ENCODE results near the gene MLLT6.

Gene MLLT6

DNA sequence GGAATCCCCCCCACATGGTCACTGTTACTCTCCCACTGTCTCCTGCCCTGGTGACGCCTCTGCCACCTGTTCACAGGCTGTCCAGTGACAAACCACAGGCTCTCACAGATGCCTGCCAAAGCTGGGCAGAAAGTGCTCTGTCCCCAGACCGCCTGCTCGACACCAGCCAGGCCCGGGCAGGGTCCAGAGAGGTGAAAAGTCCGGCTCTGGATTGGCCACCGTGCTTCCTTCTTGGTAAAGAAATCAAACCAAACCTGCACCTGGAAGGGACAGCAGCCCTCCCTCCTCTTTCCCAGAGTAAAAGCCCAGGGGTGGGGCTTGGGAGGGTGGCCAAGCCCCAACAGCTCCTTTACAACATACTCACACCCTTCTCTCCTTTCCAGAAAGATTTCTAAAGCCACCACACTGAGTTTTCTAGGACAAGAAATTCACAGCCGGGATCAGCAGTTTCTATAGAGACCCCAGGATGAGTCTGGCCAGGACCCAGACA is 36.9 kb downstream of the MLLT6 start:
- H3K4me3 ChIP-seq (IDR thresholded peaks at IDR 0.05; ENCODE audit: insufficient read depth, low read depth, low read length) = no peak overlapping the region
- no peaks in the 10 kb centered on the region for H3K27me3 ChIP-seq (ENCODE audit: insufficient read depth, low read depth)
- TF ChIP-seq, protein P1, sequence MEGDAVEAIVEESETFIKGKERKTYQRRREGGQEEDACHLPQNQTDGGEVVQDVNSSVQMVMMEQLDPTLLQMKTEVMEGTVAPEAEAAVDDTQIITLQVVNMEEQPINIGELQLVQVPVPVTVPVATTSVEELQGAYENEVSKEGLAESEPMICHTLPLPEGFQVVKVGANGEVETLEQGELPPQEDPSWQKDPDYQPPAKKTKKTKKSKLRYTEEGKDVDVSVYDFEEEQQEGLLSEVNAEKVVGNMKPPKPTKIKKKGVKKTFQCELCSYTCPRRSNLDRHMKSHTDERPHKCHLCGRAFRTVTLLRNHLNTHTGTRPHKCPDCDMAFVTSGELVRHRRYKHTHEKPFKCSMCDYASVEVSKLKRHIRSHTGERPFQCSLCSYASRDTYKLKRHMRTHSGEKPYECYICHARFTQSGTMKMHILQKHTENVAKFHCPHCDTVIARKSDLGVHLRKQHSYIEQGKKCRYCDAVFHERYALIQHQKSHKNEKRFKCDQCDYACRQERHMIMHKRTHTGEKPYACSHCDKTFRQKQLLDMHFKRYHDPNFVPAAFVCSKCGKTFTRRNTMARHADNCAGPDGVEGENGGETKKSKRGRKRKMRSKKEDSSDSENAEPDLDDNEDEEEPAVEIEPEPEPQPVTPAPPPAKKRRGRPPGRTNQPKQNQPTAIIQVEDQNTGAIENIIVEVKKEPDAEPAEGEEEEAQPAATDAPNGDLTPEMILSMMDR (conservative IDR thresholded peaks at IDR 0.05; ENCODE audit: low read depth, low read length) = no peak
- H3K36me3 ChIP-seq (ENCODE audit: insufficient read depth) = no peaks in the 10 kb centered on the region
- H3K9ac ChIP-seq = no peak overlapping the region
- H3K79me2 ChIP-seq (ENCODE audit: insufficient read depth, low read depth) = no peaks in the 10 kb centered on the region
- no peak overlapping the region for H2AFZ ChIP-seq (ENCODE audit: low read depth)
- H3K4me1 ChIP-seq (ENCODE audit: low read depth, poor library complexity, severe bottlenecking) = peaks cover 9% of the 10 kb centered on the region
- H3K27ac ChIP-seq = no peak overlapping the region
- no peaks in the 10 kb centered on the region for H4K20me1 ChIP-seq (ENCODE audit: insufficient read depth)
- no peak overlapping the region for H3K4me2 ChIP-seq

DNA sequence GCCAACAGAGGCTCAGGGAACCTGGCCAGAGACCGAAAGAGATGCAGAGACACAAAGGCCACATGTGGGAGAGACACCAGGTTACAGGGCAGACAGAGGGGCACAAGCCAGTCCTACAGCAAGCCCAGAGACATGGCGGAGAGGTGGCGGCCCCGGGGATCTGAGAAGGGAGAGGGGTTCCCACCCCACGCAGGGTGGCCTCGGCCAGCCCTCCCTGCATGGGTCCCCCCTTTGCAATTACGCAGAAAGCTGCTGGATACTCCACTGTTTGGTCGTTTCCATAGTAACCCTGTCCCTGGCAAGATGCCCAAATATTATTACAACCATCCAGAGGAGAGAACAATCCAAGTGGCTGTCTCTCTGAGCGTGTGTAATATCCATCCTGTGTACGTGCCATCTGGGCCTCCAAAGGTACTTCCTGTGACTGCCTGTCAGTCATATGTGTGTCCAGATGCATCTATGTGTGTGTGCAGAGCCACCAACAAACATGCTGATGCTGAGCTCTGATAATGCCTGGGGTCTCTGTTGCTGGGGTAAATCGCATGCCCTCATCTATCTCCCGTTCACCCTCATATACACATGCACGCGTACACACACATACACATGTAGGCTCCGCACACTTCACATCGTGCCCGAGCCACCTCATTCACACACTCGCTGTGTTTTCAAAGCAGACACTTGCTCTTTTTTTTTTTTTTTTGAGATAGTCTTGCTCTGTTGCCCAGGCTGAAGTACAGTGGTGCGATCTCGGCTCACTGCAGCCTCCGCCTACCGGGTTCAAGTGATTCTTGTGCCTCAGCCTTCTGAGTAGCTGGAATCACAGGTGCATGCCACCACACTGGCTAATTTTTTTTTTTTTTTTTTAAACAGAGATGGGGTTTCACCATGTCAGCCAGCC is 37.6 kb downstream of the MLLT6 start:
- no peak overlapping the region for H3K4me3 ChIP-seq (IDR thresholded peaks at IDR 0.05; ENCODE audit: insufficient read depth, low read depth, low read length)
- no peaks in the 10 kb centered on the region for H3K36me3 ChIP-seq (ENCODE audit: insufficient read depth)
- H3K4me2 ChIP-seq = no peak overlapping the region
- no peaks in the 10 kb centered on the region for H3K79me2 ChIP-seq (ENCODE audit: insufficient read depth, low read depth)
- H2AFZ ChIP-seq (ENCODE audit: low read depth) = no peak overlapping the region
- TF ChIP-seq, protein P1 (conservative IDR thresholded peaks at IDR 0.05; ENCODE audit: low read depth, low read length) = no peak
- no peak overlapping the region for H3K27ac ChIP-seq
- H3K27me3 ChIP-seq (ENCODE audit: insufficient read depth, low read depth) = no peaks in the 10 kb centered on the region
- H3K4me1 ChIP-seq (ENCODE audit: low read depth, poor library complexity, severe bottlenecking) = peaks cover 11% of the 10 kb centered on the region
- H4K20me1 ChIP-seq (ENCODE audit: insufficient read depth) = no peaks in the 10 kb centered on the region
- H3K9ac ChIP-seq = no peak overlapping the region

DNA sequence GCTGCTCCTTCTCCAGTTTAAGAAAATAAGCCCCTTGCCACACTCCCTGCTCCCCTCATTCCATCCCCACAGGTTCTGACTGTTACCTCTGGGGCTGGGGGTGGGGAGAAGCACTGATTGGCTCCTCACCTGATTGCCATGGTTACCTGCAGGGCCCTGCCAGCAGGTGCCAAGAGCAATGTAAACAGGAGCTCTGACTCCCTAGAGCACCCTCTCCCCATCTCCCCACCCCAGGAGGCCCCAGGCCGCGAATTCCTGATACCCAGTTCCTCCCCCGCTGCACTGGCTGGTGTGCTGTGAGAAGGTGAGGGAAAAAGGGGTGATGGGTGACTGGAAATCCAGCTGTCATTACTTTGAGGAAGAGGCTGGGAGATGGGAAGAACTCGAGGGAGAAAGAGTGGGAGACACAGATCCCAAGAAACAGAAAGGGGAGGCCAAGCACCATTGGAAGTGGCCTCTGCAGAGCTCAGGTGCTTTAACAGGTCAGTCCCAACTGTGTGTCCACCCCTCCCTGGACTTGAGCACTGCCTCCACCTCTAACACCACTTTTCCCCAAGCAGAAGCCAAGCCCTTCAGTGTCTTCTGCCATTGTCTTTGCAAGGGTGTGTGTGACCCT is 38.6 kb downstream of the MLLT6 start:
- Histone ChIP-seq H3K27ac (no peak overlapping the region), H3K79me2 (ENCODE audit: insufficient read depth, low read depth) (no peaks in the 10 kb centered on the region)

DNA sequence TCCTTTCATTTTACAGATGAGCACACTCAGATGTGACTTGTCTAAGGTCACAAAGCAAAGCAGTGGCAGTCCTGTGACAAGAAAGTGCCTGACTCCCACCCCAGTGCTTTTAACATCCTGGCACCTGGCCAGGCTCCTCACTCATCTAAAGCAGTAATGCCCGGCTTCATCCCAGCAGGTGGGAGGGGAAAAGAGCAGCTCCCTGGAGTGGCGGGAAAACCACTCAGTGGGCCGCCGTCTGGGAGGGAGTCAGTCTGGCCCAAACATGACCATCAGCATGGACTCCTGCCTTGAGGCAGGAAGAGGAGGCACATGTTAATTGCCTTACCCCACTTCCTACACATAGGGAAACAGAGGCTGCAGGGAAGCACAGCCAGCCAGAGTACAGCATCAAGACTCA is 40.5 kb downstream of the MLLT6 start:
- Histone ChIP-seq H3K79me2 (ENCODE audit: insufficient read depth, low read depth) (no peaks in the 10 kb centered on the region), H3K27ac (no peak overlapping the region), H3K4me3 (IDR thresholded peaks at IDR 0.05; ENCODE audit: insufficient read depth, low read depth, low read length) (no peak overlapping the region), H3K27me3 (ENCODE audit: insufficient read depth, low read depth) (peaks cover 20% of the 10 kb centered on the region; the same call in 1 of the 2 replicates), H3K36me3 (ENCODE audit: insufficient read depth) (no peaks in the 10 kb centered on the region), H3K9ac (no peak overlapping the region), H3K4me2 (no peak overlapping the region), H3K4me1 (ENCODE audit: low read depth, poor library complexity, severe bottlenecking) (peaks cover 22% of the 10 kb centered on the region), H2AFZ (ENCODE audit: low read depth) (no peak overlapping the region), H4K20me1 (ENCODE audit: insufficient read depth) (no peaks in the 10 kb centered on the region)
- TF ChIP-seq, protein P1 (conservative IDR thresholded peaks at IDR 0.05; ENCODE audit: low read depth, low read length) = no peak

More for the DNA sequence above, 38.6 kb downstream of the MLLT6 start:
- TF ChIP-seq, protein P1 (conservative IDR thresholded peaks at IDR 0.05; ENCODE audit: low read depth, low read length) = no peak
- no peak overlapping the region for H3K4me2 ChIP-seq
- H3K4me3 ChIP-seq (IDR thresholded peaks at IDR 0.05; ENCODE audit: insufficient read depth, low read depth, low read length) = no peak overlapping the region
- peaks cover 12% of the 10 kb centered on the region for H3K4me1 ChIP-seq (ENCODE audit: low read depth, poor library complexity, severe bottlenecking)
- H3K27me3 ChIP-seq (ENCODE audit: insufficient read depth, low read depth) = peaks cover 3% of the 10 kb centered on the region; the same call in 1 of the 2 replicates
- H4K20me1 ChIP-seq (ENCODE audit: insufficient read depth) = no peaks in the 10 kb centered on the region
- no peak overlapping the region for H2AFZ ChIP-seq (ENCODE audit: low read depth)
- H3K9ac ChIP-seq = no peak overlapping the region
- H3K36me3 ChIP-seq (ENCODE audit: insufficient read depth) = no peaks in the 10 kb centered on the region

Measured in KMS-11 (cell line).